Endometrial microvascular endothelial cells (primary cell): ENCODE results near the gene PSMD14. TPM values are rescaled to one million over a fixed set of nuclear protein-coding genes. Genes with fewer than 3 reads are reported as not detected.

Experiments used
- in situ Hi-C: cut with HindIII; loops from 2 replicates; pipeline ENCODE4 v1.10.0; 2017; ENCODE audit warnings: low sequenced_read_pairs, low pct_unique_long_range_greater_than_20kb; ENCODE audit errors: inconsistent ontology term
- total RNA-seq: library from RNA; depleted of rRNA; stranded (reverse); fragments of >200 nt; gene quantifications from one replicate; pipeline ENCODE4 v1.2.3, GENCODE V29; 2015; ENCODE audit errors: inconsistent ontology term

Gene PSMD14
- total RNA-seq, 1 donor from 2014 or later, result 108 TPM

GRCh38 chr2:161426455-161426921 lies 118.3 kb downstream of the PSMD14 start:
- in situ Hi-C loops, result no loop called here

GRCh38 chr2:161426922-161427663 lies 118.9 kb downstream of the PSMD14 start:
- in situ Hi-C loops, result no loop called here

GRCh38 chr2:161427664-161428587 lies 119.7 kb downstream of the PSMD14 start:
- in situ Hi-C loops, result no loop called here

DNA sequence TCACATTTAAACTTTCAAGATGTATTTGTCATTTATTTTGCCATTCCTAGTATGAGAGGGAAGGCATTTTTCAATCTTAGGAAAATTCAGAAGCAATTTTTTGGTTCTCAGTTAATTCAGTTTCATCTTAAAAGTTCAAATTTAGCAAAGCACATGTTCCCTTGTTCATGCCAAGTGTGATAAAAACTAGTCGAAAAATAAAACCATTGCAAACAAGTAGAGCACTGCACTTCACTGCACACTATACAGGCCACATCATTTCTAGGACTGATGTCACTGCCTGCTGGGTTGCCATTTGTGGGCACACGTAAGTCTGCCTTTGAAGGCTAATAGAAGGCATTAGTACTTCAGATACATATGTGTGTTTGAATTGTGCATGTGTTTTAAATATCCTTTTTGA lies 122.2 kb downstream of the PSMD14 start:
- in situ Hi-C loops, result no loop called here

GRCh38 chr2:161432107-161432506 lies 123.9 kb downstream of the PSMD14 start:
- in situ Hi-C loops, result no loop called here

DNA sequence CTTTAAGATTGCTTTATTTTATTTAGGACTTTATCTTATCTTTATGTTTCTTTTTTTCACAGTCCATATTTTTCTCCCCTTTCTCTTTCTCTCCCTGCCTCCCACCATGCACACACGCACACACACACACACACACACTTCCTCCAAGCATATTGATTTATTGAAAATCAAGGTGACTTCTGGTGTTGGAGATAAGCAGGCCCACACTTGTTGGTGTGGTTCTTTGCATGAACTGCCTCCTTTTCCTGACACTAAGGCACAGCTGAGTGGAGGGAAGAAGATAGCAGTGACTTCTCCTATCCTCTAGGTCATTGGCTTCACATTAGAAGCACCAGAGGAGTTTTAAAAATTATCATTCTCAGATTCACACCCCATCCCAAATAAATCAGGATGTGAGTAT lies 125.9 kb downstream of the PSMD14 start:
- in situ Hi-C loops, result no loop called here

DNA sequence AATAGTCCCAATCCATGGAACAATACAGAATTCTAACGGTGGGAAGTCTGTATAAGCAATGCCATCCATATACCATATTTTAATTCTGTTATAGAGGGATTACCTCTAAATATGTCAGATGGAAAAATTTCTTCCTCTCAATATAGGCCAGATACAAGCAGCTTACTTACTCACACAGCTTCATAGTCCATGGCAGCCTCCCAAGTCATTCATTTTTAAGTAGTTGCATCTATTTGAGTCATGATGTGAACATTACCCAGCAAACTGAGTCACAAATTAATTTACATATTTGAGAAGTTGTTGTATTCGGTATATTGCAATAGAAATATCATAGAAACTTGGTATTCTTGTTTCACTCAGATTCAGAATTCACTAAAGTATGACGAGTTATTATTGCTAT lies 128.2 kb downstream of the PSMD14 start:
- in situ Hi-C loops, result no loop called here

DNA sequence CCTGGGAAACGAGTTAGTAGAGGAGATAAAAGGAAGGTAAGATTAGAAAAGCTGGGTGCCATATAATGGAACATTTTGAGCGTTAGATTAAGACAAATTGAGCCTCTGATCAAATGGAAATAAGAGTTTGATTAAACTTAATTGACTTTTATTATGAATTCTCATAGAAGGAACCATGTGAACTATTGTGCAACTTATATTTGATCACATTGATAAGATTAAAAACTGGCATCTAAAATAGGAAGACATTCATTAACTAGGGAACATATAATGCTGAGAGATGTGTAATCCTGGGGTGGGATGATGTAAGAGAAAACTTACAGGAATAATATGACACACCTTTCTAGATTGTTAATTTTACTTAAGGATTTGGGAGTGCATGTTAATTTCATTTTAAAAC lies 130.4 kb downstream of the PSMD14 start:
- in situ Hi-C loops, result no loop called here

DNA sequence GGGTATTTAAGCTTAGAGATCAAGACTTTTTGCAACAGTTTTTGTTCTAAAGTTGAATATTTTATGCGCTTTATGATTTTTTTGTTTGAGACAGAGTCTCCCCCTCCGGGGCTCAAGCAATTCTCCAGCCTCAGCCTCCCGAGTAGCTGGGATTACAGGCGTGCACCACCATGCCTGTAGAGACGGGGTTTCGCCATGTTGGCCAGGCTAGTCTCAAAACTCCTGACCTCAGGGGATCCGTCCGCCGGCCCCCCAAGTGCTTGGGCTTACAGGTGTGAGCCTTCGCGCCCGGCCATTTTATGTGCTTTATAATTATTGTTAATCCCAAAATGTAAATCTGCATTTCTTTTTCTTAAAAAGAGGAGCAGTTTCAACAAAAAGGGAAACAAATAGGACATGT lies 136.9 kb downstream of the PSMD14 start:
- in situ Hi-C loops, result no loop called here

GRCh38 chr2:161448431-161448830 lies 140.2 kb downstream of the PSMD14 start:
- in situ Hi-C loops, result no loop called here

Other genes with a start within 250 kb of the PSMD14 start
- 59.6 TPM for gene TANK, start 148.0 kb upstream of the PSMD14 start, total RNA-seq
- not detected for gene TBR1, start 107.9 kb downstream of the PSMD14 start, total RNA-seq